Left renal pelvis (tissue), 4 donors: ENCODE data around the gene IQCE. TPM values are rescaled to one million over a fixed set of nuclear protein-coding genes. Genes with fewer than 3 reads are reported as not detected.
"Not testable (repeated sequence)": the region's sequence is repeated elsewhere in the genome, so short reads cannot be mapped to it uniquely, and the experiment has no call there.

Experiments
- DNase-seq, 4 donors: peaks; one replicate each; pipeline ENCODE4 v3.0.0-alpha.2; 2013; ENCODE audit warnings: low read depth in 4 of 4, low spot score in 3 of 4
- polyA plus RNA-seq, 4 donors: library from polyadenylated mRNA; unstranded; fragments of 120-200 nt; gene quantifications; one replicate each; pipeline ENCODE4 v1.2.1, GENCODE V29; 2013; ENCODE audit not compliant: insufficient read length in 4 of 4

Gene IQCE
- polyA plus RNA-seq, 4 donors = 16.5 to 24.7 (median 19.4) TPM

GRCh38 chr7:2521341-2521745 lies 37.4 kb upstream of the IQCE start:
- no peak for DNase-seq

GRCh38 chr7:2521952-2522591 lies 36.7 kb upstream of the IQCE start:
- no peak for DNase-seq

- no peak for DNase-seq
Measured at GRCh38 chr7:2522780-2523433, 35.9 kb upstream of the IQCE start.

GRCh38 chr7:2523461-2523936 lies 35.3 kb upstream of the IQCE start:
- no peak for DNase-seq

GRCh38 chr7:2523941-2524807 lies 34.6 kb upstream of the IQCE start:
- DNase-seq = no peak

GRCh38 chr7:2524808-2525657 lies 33.7 kb upstream of the IQCE start:
- no peak for DNase-seq

- no peak for DNase-seq
Measured at GRCh38 chr7:2525658-2526630, 32.8 kb upstream of the IQCE start.

GRCh38 chr7:2526659-2527504 lies 31.9 kb upstream of the IQCE start:
- no peak for DNase-seq

- DNase-seq = no peak
Measured at GRCh38 chr7:2527505-2528467, 31.0 kb upstream of the IQCE start.

GRCh38 chr7:2528481-2529095 lies 30.2 kb upstream of the IQCE start:
- DNase-seq = no peak

GRCh38 chr7:2529161-2530070 lies 29.4 kb upstream of the IQCE start:
- no peak for DNase-seq

GRCh38 chr7:2530071-2530987 lies 28.4 kb upstream of the IQCE start:
- no peak for DNase-seq

GRCh38 chr7:2530994-2531795 lies 27.6 kb upstream of the IQCE start:
- DNase-seq = not testable (repeated sequence)

GRCh38 chr7:2531796-2532110 lies 27.0 kb upstream of the IQCE start:
- not testable (repeated sequence) for DNase-seq
